ENCODE results near the gene CAMKK2.
A peak's percentile ranks its signal among the peaks of the same experiment; 100 is the strongest.
"Not testable (repeated sequence)": the region's sequence is repeated elsewhere in the genome, so short reads cannot be mapped to it uniquely, and the experiment has no call there.

CAMKK2 gene

GRCh38 chr12:121297435-121297991 is 1.0 kb upstream of the CAMKK2 start:
- peak; percentile 77 for DNase-seq

GRCh38 chr12:121295746-121296617 is 527 bp downstream of the CAMKK2 start:
- peak; percentile 74 for DNase-seq

GRCh38 chr12:121295116-121295745 is 1.3 kb downstream of the CAMKK2 start:
- DNase-seq, result no peak

- DNase-seq, result no peak
Observed at GRCh38 chr12:121294151-121294889, 2.2 kb downstream of the CAMKK2 start.

- DNase-seq, result no peak
Observed at GRCh38 chr12:121293603-121294002, 2.9 kb downstream of the CAMKK2 start.

- no peak for DNase-seq
Observed at GRCh38 chr12:121290410-121290809, 6.1 kb downstream of the CAMKK2 start.

- DNase-seq, result no peak
Observed at GRCh38 chr12:121289962-121290361, 6.5 kb downstream of the CAMKK2 start.

- DNase-seq, result no peak
Observed at GRCh38 chr12:121288986-121289385, 7.5 kb downstream of the CAMKK2 start.

- no peak for DNase-seq
Observed at GRCh38 chr12:121288158-121288845, 8.2 kb downstream of the CAMKK2 start.

- DNase-seq, result no peak
Observed at GRCh38 chr12:121287267-121287954, 9.1 kb downstream of the CAMKK2 start.

GRCh38 chr12:121285856-121286255 is 10.7 kb downstream of the CAMKK2 start:
- no peak for DNase-seq

- no peak for DNase-seq
Observed at GRCh38 chr12:121284551-121285390, 11.7 kb downstream of the CAMKK2 start.

- no peak for DNase-seq
Observed at GRCh38 chr12:121283841-121284240, 12.7 kb downstream of the CAMKK2 start.

GRCh38 chr12:121283388-121283787 is 13.1 kb downstream of the CAMKK2 start:
- DNase-seq, result no peak

- DNase-seq, result not testable (repeated sequence)
Observed at GRCh38 chr12:121282910-121283309, 13.6 kb downstream of the CAMKK2 start.

GRCh38 chr12:121282072-121282742 is 14.3 kb downstream of the CAMKK2 start:
- DNase-seq, result no peak

- not testable (repeated sequence) for DNase-seq
Observed at GRCh38 chr12:121281116-121281515, 15.4 kb downstream of the CAMKK2 start.

GRCh38 chr12:121280531-121280930 is 16.0 kb downstream of the CAMKK2 start:
- DNase-seq, result not testable (repeated sequence)

- DNase-seq, result no peak
Observed at GRCh38 chr12:121279507-121279915, 17.0 kb downstream of the CAMKK2 start.

- no peak for DNase-seq
Observed at GRCh38 chr12:121279071-121279375, 17.5 kb downstream of the CAMKK2 start.

Data from activated CD8-positive, alpha-beta memory T cell treated with anti-CD3 and anti-CD28 coated beads, Interleukin-2, amount 50 U/mL, for 48 hours (primary cell).